ENCODE results near the gene CARTPT.

Gene CARTPT

DNA sequence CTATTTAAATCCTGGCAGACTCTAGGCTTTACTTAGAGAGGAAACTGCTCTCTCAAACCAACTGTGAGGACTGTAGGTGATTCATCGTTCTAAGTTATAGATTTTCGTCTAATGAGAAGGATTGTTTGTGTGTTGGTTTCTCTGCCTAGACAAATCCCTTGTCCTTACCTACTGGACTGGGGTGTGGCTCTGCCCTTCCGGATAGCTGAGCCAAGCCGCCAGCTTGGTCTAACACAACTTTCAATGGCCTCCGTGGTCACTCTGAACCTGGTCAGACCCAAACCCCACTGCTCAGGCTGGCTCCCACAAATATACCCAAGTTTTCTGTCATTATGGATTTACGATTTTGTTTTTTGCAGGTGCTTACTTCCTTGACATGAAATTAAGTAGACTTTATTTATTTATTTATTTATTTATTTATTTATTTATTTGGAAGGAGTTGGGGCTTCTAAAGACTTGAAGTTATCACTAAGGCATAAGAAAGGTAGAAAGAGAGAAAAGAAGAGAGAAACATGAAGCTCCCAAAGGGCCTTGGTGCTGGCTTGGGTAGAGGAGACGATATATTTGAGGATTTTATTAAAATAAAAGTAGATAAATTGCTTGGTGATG is 19.0 kb downstream of the CARTPT start:
- DNase-seq (ENCODE audit: low read depth): no peak

DNA sequence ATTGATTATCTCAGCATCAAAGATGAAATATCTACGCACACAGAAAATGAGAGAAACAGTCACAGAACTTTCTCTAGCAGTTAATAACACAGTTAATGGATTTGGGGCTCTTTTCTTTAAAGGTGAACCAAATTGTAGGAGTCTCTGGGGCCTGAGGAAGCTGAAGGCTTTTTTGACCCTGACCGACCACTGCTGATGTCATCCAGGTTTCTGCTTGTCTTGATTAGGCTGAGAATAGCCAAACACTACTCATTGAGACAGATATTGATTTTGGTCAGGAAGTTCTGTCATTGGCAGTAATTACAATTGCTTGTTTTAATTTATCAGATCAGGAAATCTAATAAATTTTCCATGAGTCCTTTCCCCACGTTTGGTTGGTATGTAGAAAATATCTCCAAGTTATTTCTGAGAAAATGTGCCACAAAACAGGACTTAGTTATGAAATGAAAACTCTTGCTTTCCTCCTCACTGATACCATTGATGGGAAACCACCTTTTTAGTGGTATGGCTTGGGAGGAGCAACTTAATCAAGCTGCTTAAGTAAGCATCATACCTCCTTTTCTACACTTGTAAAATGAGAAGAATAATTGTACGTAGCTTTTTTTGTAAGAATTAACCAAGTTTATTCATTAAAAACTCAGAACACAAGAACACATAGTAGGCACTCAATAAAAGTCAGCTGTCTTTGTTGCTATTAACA is 19.7 kb downstream of the CARTPT start:
- no peak for DNase-seq (ENCODE audit: low read depth)

DNA sequence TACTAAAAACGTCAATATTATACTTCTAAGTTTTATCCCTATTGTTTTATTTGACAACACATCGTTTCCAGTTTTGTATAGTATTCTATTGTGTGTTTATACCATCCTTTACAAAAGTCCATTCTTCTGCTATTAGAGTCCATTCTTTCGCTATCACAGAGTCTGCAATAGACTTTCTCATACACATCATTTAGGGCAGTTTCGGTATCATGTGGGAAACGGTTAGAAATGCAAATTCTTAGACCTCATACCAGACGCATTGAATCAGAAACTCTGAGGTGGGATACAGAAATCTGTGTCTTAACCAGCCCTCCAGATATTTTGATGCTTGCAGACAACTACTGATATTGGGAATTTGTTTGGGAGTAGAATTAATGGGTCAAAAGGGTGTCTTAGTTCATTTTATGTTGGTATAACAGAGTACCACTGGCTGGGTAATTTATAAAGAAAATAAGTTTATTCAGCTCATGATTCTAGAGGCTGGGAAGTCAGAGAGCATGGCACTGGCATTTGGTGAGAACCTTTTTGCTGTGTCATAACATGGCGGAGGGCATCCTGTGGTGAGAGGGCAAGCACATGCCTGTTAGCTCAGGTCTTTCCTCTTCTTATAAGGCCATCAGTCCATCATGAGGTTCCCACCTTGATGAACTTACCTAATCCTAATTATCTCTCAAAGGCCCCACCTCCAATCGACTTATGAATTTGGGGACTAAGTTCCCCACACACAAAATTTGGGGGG is 21.1 kb downstream of the CARTPT start:
- DNase-seq (ENCODE audit: low read depth): no peak

DNA sequence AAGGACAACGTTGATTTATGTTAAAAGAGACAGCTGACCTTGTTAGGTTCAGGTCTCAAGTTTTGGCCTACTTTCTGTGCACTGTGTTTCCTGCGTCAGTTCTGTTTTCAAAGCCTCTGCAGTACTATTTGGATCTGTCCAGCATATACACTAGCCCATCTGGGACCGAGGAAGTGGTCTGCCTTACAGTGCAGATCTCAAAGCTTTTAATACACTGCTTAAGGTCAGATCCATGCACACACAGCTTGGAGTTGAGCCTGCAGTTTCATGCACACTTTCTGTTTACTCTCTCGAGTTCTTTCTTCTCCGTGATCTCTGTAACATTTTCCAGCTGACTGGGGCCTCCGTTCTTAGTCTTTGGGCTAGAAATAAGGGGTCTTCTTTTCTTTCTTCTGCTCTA is 24.1 kb downstream of the CARTPT start:
- peak; percentile 7 for DNase-seq (ENCODE audit: low read depth)

DNA sequence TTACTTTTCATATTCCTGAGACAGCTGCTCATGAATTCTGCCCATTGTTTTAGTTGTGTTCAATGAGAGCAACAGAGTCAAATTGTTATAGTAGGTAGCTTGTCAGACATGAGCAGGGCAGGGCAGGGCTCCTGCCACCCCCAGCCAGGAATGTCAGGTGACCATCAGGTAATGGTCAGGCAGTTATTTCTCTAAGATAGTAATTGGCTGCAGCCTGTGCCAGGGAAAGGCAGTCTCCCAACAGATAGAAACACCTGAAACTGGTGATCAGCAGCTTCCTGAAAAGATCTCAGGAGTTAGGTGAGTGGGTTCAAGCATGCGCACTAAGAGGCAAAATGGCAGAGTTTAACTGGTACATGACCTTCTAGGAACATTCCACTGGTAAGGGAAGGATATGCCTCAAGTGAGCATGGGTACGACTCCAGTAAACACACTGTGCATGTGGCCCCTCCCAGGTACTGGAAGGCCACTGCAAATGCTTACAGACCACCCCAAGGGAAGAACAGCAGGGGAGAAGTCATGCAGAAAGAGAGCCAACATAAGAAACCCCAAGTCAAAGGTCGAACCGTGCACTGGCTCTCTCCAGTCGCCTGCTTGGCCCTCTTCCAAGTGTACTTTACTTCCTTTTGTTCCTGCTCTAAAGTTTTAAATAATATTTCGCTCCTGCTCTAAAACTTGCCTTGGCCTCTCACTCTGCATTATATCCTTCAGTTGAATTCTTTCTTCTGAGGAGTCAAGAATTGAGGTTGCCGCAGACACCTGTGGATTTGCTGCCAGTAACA is 25.1 kb downstream of the CARTPT start:
- DNase-seq (ENCODE audit: low read depth): no peak

DNA sequence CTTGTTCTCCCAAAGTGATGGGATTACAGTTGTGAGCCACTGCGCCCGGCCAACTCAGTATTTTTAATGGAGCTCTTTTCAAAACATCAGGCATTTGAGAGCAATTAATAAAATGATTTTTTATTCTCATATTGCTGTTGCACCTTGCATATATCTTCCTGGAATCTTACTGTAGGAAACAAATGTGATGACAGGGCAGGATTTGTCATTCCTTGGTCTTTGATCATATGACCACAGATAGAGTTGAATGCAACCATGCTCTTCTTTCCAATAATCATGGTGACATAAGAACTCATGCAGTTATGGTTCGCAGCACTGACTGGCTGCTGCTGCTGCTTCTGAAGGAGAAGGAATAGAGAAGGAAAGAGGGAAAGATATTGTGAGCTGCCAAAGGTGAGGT is 28.1 kb downstream of the CARTPT start:
- no peak for DNase-seq (ENCODE audit: low read depth)

DNA sequence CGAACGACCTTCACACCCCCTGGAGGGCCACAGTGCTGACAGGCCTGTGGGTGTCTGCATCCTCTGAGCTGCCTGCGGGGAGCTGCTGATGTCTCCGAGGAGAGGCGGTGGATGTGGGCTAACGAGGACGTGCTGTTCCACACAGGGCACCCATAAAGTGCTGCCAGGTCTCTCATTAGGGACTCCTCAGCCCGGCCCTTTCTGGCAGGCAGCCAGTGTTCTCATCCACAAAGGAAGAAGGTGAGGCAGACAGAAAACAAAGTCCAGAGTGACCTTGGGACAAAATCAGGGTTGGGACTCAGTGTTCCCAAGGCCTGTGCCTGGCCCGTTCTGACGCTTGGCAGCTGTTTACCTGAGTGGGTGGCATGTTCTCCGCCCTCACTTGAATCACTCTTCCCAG is 29.3 kb downstream of the CARTPT start:
- DNase-seq (ENCODE audit: low read depth): no peak

DNA sequence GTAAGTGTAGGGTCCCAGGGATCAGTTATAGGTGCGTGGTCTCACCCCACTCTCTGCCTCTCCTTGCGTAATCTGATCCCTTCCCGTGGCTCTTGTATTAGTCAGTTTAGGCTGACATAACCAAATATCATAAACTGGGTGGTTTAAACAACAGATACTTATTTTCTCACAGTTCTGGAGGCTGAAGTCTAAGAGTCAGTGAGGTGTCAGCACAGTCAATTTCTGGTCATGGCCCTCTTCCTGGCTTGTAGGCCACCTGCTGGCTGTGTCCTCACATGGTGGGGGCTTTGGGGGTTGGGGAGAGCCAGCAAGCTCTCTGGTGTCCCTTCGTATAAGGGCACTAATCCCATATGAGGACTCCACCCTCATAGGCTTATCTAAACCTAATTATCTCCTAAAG is 32.3 kb downstream of the CARTPT start:
- peak; percentile 1 for DNase-seq (ENCODE audit: low read depth)

DNA sequence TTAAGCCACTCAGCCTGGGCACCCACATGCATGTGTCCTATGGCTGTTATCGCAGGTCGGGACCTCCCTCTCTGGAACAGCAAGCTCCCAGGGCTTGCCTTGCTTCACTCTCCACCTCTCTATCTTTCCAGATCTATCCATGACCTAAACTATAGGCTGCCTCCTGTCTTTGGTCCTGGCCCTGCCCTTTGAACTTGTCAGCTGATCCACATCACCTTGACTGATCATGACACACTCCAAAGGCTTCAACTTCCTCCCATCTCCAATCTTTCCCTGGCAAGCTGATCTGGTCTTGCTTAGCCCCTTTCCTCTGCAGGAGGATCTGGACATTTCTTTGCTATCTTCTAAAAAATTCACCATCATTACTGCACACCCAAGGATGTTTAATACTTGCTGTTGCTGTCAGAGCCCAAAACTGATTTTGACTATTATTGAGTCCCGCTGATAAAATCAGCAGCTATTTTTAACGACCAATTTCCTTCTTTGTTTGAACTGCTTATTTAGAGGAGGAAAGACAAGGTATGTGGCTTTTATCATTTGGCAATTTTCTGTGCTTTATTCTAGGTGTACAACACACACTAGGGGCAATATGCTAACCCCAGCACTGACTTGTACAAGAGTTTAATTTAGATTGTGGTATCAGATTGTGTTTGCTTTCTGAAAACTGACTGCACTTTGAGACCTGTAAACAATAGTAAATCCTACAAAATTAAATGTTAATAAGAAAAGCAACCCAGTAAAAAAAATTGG is 33.5 kb downstream of the CARTPT start:
- no peak for DNase-seq (ENCODE audit: low read depth)

DNA sequence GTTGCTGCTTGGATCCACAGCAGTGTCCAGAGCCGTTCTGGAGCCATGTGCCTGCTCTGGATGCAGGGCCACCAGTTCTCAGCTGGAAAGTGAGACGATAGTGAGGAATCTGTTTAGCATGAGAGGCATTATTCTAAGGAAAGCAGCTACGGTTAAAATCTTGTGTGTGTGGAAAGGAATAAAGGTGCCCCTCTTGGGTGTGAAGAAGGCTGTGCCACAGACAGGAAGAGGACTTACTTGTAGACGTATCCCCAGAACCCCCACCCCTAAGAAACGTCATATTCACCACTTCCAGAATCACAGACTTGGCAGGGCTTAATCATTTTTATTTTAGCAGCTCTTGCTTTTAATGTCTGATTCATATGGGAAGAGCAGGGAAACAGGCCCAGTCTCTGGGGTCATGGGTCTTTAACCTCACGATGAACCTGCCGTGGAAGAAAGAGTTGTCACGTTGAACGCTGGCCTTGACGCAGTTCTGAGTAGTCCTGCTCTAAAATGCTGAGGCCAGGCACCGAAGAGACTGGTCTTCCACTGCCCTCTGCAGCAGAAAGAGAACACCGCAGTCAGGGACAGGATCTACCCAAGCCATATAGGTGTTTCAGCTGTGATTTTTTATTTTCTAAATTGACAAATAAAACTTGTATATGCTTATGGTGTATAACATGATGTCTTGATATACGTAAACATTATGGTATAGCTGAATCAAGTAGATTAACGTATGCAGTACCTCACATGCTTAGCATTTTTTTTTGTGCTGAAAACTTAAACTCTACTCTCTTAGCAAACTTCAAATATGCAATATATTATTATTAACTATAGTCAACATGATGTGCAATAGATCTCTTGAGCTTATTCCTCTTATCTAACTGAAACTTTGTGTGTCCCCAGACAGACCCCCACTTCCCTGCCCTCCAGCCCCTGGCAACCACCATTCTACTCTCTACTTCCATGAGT is 38.8 kb downstream of the CARTPT start:
- peak; percentile 66 for DNase-seq (ENCODE audit: low read depth)

DNA sequence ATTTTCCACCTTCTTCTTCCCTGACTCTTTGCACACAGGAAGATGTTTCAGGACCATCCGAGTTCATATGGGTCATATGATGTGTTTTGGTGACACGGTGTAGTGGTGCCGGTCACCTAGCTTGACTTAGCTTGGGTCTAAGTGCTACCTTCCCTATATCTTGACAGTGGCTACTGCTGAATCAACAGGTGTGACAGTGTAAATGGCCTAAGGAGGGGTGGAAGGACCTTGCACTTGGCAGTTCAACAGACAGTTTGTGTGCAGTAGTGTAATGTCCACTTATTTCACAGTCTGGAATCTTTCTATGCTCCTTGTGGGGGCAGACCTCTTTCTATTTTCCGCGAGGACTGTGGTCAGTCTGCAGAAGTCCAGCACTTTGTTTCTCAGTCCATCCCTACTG is 43.8 kb downstream of the CARTPT start:
- DNase-seq (ENCODE audit: low read depth): no peak

DNA sequence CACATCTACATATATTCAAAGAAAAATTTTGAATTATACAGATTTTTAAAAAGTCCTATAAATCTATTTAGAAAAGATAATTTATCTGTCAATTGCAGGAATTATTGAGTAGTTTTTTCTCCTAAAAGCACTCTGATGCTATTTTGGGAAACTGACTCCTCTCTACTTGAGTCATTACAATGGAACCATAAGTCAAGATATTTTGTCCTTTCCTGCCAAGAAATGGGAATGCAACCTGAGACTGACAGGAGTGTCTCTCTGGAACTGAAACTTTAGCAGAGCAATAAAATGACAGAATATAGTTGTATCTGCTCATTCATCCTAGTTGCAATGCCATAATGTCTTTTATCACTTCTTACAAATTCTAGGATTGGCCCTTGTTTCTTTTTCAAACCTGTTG is 48.6 kb downstream of the CARTPT start:
- DNase-seq (ENCODE audit: low read depth): no peak

DNA sequence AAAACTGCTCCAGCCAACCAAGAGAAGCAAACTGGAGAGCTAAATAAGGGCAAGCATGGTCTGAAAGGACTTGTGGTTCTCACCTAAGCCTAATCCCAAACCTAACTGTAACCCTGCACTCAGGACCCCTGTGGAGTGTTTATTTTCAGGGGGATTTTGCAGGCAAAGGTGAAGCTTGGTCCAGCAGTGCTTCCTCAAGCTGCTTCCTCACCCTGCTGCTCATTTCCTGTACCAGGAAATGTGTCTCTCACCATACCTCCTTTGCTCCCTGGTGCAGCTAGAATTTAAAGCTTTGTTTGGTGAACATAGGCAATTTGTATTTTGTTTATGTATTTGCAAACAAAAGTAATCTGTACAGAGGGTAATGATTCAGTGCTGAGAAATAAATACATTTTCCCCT is 50.2 kb downstream of the CARTPT start:
- DNase-seq (ENCODE audit: low read depth): no peak

DNA sequence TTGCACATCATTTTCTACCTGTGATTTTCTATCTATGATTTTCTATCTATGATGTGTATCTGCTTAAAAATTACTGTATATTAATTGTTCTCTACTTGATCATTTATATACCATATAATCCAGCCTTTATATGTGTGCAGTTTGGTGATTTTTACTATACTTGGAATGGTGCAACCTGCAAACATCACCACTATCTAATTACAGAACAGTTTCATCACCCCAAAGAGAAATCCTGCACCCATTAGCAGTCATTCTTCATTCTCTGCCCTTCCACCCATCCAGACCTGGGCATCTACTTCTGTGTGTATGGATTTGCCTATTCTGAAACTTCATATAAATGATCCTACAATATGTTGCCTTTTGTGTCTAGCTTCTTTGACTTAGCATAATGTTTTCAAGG is 51.3 kb downstream of the CARTPT start:
- DNase-seq (ENCODE audit: low read depth): no peak

All from amniotic epithelial cell (primary cell).